Left lobe of liver (tissue), 2 donors: Measurements from ENCODE around the gene RETREG2. TPM values are rescaled to one million over a fixed set of nuclear protein-coding genes. Genes with fewer than 3 reads are reported as not detected.
"Not testable (repeated sequence)": the region's sequence is repeated elsewhere in the genome, so short reads cannot be mapped to it uniquely, and the experiment has no call there.

ENCODE experiments used
- ATAC-seq: fragments of 200-7000 bp; cut with Tn5 transposase; one replicate; pipeline ENCODE4 v1.9.1; 2020; ENCODE audit warnings: mild to moderate bottlenecking, moderate library complexity
- DNase-seq: peaks from one replicate; pipeline ENCODE4 v3.0.0-alpha.2; 2020; ENCODE audit warnings: low spot score
- total RNA-seq: library from RNA; stranded (reverse); gene quantifications from one replicate; pipeline ENCODE4 v1.2.1, GENCODE V29; 2021
- donor health status: DM: no; HTN: no; CAD: no; lungs with moderate emphysema.
- donor health status: DM: no; HTN: yes; CAD: no.

Gene RETREG2
- total RNA-seq, 1 donor from 2014 or later = 54.8 TPM

DNA sequence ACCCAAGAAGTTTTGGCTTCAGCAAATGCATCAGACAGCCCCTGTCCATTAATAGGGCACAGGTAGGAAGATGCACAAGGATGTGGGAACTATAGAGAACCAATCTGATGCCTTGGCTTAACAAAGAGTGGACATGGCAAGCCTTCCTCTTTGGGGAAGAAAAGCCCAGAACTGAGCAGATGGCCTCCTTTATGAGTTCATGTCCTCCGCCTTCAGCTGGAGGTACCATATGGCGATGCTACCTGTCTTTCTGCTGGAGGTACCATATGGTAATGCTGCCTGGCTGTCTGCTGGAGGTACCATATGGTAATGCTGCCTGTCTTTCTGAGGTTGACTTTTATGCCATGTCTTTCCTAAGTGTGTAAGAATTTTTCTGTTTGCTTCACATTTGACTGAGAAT, 6.0 kb downstream of the RETREG2 start:
- DNase-seq (no peak), ATAC-seq (no peak)

GRCh38 chr2:219186754-219187456, 8.8 kb downstream of the RETREG2 start:
- ATAC-seq = no peak
- no peak for DNase-seq

DNA sequence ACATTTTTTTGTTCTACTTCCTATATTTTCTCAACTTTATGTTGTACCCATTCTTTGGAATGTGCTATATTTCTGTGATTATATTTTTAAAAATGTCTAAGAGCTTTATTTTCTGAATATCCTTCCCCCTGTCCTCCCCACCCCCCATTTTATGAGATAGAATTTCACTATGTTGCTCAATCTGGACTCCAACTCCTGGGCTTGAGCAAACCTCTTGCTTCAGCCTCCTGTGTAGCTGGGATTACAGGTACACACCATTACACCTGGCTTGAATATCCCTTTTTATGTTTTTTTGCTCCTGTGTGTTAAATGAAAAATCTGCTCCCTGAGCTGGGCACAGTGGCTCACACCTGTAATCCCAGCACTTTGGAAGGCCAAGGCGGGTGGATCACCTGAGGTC, 19.3 kb downstream of the RETREG2 start:
- ATAC-seq (no peak), DNase-seq (no peak)

DNA sequence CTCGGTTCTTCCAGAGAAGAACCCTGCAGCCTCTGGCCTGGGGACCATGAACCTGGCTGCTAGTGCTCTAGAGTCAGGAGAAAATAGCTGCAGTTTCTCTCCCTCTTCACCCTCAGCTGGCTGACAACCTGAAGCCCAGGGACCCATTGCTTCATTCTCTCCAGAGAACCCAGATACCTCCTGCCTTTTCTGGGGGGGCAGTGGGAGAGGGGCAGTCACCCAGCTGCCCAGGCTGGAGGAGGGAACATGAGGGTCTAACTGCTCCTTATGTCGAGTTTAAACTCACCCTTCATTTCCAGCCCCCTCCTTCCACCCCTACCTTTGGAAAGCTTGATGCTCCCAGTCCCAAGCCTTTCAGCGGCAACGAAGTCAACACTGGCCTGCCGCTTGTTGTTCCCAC, 20.9 kb downstream of the RETREG2 start:
- DNase-seq (no peak), ATAC-seq (no peak)

DNA sequence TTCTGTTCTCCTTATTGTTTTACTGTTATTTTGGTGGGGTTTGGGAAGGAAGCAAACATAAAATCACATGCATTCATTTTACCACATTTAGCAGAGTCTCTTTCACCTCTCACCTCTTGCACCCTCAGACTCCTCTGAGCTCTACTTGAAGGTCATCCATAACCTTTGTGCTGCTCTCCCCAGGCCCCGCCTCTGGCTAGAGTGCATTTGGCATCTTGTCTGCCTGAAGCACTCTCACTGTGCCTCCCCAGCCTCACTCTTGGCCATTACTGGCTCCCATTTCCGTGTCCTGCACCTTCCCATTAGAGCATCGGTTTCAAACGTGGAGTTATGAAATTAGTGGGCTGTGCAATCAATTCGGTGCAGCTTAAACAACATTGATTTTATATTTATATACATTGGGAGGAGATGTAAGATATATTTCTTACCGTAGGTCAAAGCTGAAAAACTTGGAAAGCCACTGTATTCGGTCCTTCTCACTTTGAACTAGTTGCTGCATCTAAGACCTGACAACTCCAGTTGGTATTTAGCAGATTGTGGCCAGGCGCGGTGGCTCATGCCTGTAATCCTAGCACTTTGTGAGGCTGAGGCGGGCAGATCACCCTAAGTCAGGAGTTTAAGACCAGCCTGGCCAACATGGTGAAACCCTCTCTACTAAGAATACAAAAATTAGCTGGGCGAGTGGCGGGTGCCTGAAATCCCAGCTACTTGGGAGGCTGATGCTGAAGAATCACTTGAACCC, 21.6 kb downstream of the RETREG2 start:
- DNase-seq (no peak), ATAC-seq (no peak)

GRCh38 chr2:219200502-219201326, 22.6 kb downstream of the RETREG2 start:
- not testable (repeated sequence) for ATAC-seq, DNase-seq

- ATAC-seq, DNase-seq: not testable (repeated sequence)
Observed at GRCh38 chr2:219201331-219201730, 23.3 kb downstream of the RETREG2 start.

DNA sequence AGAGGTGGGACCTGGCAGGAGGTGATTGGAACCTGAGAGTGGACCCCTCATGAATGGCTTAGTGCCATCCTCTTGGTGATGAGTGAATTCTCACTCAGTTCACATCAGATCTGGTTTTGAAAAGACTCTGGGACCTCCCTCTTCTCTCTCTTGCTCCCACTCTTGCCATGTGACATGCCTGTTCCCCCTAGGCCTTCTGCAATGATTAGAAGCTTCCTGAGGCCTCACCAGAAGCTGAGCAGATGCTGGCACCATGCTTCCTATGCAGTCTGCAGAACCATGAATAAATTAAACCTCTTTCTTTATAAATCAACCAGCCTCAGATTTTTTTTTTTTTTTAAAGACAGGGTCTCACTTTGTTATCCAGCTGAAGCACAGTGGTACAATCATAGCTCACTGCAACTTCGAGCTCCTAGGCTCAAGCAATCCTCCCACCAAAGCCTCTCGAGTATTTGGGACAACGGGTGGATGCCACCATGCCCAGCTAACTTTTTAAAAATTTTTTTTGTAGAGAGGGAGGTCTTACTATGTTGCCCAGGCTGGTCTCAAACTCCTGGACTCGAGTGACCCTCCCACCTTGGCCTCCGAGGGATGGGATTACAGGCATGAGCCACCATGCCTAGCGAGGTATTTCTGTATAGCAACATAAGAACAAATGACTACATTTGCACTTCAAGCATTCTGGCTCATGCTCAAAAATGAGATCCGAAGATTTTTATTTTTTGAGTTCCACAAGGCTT, 26.5 kb downstream of the RETREG2 start:
- no peak for ATAC-seq
- DNase-seq = no peak

DNA sequence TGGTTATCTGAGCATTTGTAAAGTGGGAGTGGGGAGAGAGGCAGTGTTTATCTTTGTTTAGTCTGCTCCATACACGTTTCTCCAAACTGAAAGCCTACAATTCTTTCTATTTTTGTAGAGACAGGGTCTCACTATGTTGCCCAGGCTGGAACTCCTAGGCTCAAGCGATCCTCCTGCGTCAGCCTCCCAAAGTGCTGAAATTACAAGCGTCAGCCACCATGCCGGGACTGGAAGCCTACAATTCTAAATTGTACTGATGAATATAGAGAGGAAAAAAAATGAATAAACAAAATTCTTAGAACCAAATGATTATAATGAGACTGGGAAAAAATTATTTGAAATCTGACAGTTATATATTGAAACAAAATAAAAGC, 27.1 kb downstream of the RETREG2 start:
- ATAC-seq (no peak), DNase-seq (no peak)

- ATAC-seq = no peak
- DNase-seq = no peak
Observed at GRCh38 chr2:219205981-219206327, 27.9 kb downstream of the RETREG2 start.

DNA sequence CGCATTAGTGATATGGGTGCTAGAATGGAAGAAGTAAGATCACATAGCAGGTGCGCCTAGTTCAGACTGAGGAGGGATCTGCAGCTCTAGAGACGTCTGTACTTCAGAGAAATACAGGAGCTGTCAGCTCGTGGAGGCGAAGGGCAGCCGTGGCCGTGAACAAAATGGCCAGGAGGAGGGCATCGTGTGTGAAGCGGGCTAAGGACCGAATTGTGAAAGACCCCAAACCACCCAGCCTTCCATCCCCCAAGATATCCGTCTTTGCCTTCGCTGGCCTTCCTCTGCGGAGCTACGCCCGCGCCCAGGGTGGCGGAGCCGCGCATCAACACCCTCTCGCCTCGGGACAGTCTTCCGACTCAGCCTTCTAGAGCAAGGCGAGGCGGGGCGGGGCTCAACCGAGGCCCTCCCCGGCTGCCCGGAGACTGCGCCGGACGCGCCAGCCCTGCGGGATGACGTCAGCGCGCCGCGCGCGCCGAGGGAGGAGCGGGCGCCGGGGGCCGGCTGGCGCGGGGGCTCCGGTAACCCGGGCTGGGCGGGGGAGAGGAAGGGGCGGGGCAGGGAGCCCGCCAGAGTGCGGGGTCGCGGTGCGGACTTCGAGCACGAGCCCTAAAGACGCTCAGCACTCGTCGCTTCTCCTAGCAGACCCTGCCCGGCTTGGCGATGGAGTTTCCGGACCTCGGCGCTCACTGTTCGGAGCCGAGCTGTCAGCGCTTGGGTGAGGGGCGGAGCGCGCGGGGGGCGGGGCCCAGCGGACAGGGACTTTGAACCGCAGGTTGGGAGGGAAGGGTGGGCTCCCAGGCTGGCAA, 28.5 kb downstream of the RETREG2 start, which contains the start of gene ZFAND2B:
Gene ZFAND2B, plus strand, starts transcription at position 455 of the 806 bp plus-strand sequence. Its CDS starts 206 bp downstream, at position 661.
- ATAC-seq = peak; percentile 90
- DNase-seq = peak; percentile 96

GRCh38 chr2:219207134-219207883, 29.2 kb downstream of the RETREG2 start:
- DNase-seq (peak; percentile 48), ATAC-seq (peak; percentile 0)

DNA sequence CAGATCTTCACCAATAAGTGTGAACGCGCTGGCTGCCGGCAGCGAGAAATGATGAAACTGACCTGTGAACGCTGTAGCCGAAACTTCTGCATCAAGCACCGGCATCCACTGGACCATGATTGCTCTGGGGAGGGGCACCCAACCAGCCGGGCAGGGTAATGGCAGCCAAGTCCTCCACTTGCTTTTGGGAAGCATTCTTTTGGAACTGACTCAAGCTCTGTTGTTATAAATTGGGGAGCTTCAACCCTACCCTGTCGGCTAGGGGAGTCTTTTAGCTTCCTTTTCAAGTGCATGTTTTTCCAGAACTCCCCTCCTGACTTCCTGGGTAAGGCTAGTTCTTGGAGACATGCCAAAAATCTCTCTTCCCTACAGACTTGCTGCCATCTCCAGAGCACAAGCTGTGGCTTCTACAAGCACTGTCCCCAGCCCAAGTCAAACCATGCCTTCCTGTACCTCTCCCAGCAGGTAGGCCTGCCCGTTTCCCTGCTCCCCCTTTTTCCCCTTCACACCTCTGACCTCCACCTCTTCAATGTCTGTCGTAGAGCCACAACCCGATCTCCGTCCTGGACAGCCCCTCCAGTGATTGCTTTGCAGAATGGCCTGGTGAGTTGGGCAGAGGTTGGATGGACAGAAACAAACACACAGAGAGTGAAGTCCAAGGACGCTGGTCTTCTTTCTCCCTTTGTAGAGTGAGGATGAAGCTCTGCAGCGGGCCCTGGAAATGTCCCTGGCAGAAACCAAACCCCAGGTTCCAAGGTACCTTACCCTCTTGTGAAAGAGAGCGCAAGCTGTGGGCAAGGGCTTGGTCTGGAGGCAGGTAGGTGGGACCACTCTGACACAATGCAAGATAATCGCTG, 30.0 kb downstream of the RETREG2 start:
- DNase-seq = no peak
- ATAC-seq = peak; percentile 8

- no peak for ATAC-seq
- no peak for DNase-seq
Observed at GRCh38 chr2:219209236-219210195, 31.4 kb downstream of the RETREG2 start.

- ATAC-seq = no peak
- DNase-seq = no peak
Observed at GRCh38 chr2:219210196-219210885, 32.3 kb downstream of the RETREG2 start.

DNA sequence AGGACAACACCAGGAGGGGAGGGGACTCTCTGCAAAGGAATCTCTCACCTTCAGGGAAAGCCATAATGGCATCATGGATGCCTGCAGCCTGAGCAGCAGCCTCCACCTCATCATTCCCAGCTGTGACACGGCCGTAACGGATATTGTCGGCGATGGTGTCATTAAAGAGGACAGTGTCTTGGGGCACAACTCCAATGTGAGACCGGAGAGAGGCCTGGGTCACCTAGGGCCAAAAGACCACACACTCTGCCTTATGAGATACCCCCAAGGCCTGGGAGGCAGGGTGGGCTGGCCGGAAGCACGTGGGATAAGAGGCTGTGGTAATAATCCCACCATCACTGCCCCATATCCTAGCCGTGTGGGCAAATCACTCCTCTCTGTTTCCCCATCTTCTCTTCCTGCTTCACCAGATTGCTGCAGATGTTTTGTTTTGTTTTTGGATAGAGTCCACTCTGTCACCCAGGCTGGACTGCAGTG, 32.8 kb downstream of the RETREG2 start:
- no peak for DNase-seq
- ATAC-seq = no peak
